NK-92 (cell line): Measurements from ENCODE around the gene FAM107B.
"Not testable (repeated sequence)": the region's sequence is repeated elsewhere in the genome, so short reads cannot be mapped to it uniquely, and the experiment has no call there.

Experiments
- DNase-seq: peaks from one replicate; lab custom pipeline; 2025; ENCODE audit not compliant: unreplicated experiment; lab: John Stamatoyannopoulos, UW

The FAM107B gene

GRCh38 chr10:14696821-14697220 is 77.9 kb downstream of the FAM107B start:
- no peak for DNase-seq

- no peak for DNase-seq
Observed at GRCh38 chr10:14695847-14696480, 78.7 kb downstream of the FAM107B start.

GRCh38 chr10:14693891-14694290 is 80.8 kb downstream of the FAM107B start:
- DNase-seq, result no peak

- DNase-seq, result no peak
Observed at GRCh38 chr10:14692344-14693076, 82.2 kb downstream of the FAM107B start.

- no peak for DNase-seq
Observed at GRCh38 chr10:14691359-14691758, 83.3 kb downstream of the FAM107B start.

GRCh38 chr10:14688606-14689005 is 86.1 kb downstream of the FAM107B start:
- no peak for DNase-seq

GRCh38 chr10:14688189-14688588 is 86.5 kb downstream of the FAM107B start:
- not testable (repeated sequence) for DNase-seq

GRCh38 chr10:14687340-14687739 is 87.4 kb downstream of the FAM107B start:
- DNase-seq, result no peak

GRCh38 chr10:14686356-14686755 is 88.3 kb downstream of the FAM107B start:
- no peak for DNase-seq

- DNase-seq, result no peak
Observed at GRCh38 chr10:14684354-14684753, 90.3 kb downstream of the FAM107B start.

- DNase-seq, result no peak
Observed at GRCh38 chr10:14683256-14683655, 91.4 kb downstream of the FAM107B start.

GRCh38 chr10:14681802-14682201 is 92.9 kb downstream of the FAM107B start:
- no peak for DNase-seq

- no peak for DNase-seq
Observed at GRCh38 chr10:14681305-14681704, 93.4 kb downstream of the FAM107B start.

- DNase-seq, result no peak
Observed at GRCh38 chr10:14678637-14679036, 96.1 kb downstream of the FAM107B start.

- DNase-seq, result no peak
Observed at GRCh38 chr10:14676732-14677131, 98.0 kb downstream of the FAM107B start.

GRCh38 chr10:14674376-14675050 is 100.2 kb downstream of the FAM107B start:
- no peak for DNase-seq

- DNase-seq, result no peak
Observed at GRCh38 chr10:14673189-14673861, 101.4 kb downstream of the FAM107B start.

- no peak for DNase-seq
Observed at GRCh38 chr10:14671386-14671831, 103.3 kb downstream of the FAM107B start.

- DNase-seq, result no peak
Observed at GRCh38 chr10:14670551-14671240, 104.0 kb downstream of the FAM107B start.

- DNase-seq, result no peak
Observed at GRCh38 chr10:14669576-14669975, 105.1 kb downstream of the FAM107B start.

- no peak for DNase-seq
Observed at GRCh38 chr10:14667781-14668180, 106.9 kb downstream of the FAM107B start.
